Hematopoietic multipotent progenitor cell treated with erythropoietin and hydrocortisone succinate and interleukin-3 and kit ligand, for 8 days (in vitro differentiated cells): ENCODE results near the gene ITPK1.

Experiments
- DNase-seq: peaks from one replicate; pipeline ENCODE4 v3.0.0-alpha.2; 2015

ITPK1 gene

GRCh38 chr14:92963301-92964123 is 152.2 kb downstream of the ITPK1 start:
- DNase-seq, result no peak

DNA sequence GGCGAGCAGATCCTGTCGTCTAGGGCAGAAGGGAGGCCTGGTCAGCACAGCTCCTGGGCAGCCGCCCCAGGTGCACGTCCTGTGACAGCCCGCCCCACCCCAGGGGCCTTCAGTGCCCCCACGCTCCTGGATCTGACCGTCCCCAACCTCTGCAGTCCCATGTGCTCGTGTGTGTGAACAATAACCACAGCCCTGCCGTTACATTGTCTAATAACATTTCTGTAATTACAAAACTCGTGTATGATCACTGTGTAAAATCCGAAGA is 153.0 kb downstream of the ITPK1 start:
- DNase-seq, result no peak

GRCh38 chr14:92962031-92962830 is 153.5 kb downstream of the ITPK1 start:
- DNase-seq, result no peak

DNA sequence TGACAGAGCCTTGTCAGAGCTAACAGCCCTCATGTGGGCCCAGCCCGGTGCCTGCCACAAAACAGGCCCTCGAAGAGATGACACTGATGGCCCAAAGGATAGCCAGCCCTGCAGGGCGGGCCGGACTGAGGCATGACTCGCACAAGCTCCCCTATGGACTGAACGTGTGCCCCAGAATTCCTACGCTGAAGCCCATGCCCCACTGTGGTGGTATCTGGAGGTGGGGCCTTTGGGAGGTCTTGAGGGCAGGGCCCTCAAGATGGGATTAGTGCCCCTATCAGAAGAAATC is 154.2 kb downstream of the ITPK1 start:
- DNase-seq, result no peak

GRCh38 chr14:92960706-92961566 is 154.8 kb downstream of the ITPK1 start:
- DNase-seq, result no peak

GRCh38 chr14:92959761-92960680 is 155.7 kb downstream of the ITPK1 start:
- DNase-seq, result no peak

- no peak for DNase-seq
Measured at GRCh38 chr14:92959189-92959531, 156.6 kb downstream of the ITPK1 start.

GRCh38 chr14:92958373-92959188 is 157.1 kb downstream of the ITPK1 start:
- no peak for DNase-seq

GRCh38 chr14:92956961-92957360 is 158.8 kb downstream of the ITPK1 start:
- DNase-seq, result no peak

GRCh38 chr14:92955381-92955780 is 160.3 kb downstream of the ITPK1 start:
- no peak for DNase-seq

DNA sequence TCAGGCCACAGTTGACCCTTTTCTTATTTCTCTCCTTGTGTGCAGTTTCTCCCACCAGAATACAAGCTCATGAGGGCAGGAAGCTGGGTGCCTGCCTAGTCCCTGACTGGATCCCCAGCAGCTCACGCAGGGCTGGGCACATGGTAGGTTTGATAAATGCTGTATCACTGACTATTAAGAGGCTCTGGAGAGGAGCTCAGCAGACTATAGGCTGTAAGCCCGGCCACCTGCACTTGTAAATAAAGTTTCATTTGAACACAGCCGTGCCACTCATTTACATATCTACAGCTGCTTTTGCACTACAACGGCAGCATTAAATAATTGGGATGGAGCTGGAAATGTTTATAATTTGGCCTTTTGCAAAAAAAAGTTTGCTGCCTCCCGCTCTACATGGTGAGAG is 160.8 kb downstream of the ITPK1 start:
- no peak for DNase-seq

- DNase-seq, result no peak
Measured at GRCh38 chr14:92953526-92953925, 162.2 kb downstream of the ITPK1 start.

DNA sequence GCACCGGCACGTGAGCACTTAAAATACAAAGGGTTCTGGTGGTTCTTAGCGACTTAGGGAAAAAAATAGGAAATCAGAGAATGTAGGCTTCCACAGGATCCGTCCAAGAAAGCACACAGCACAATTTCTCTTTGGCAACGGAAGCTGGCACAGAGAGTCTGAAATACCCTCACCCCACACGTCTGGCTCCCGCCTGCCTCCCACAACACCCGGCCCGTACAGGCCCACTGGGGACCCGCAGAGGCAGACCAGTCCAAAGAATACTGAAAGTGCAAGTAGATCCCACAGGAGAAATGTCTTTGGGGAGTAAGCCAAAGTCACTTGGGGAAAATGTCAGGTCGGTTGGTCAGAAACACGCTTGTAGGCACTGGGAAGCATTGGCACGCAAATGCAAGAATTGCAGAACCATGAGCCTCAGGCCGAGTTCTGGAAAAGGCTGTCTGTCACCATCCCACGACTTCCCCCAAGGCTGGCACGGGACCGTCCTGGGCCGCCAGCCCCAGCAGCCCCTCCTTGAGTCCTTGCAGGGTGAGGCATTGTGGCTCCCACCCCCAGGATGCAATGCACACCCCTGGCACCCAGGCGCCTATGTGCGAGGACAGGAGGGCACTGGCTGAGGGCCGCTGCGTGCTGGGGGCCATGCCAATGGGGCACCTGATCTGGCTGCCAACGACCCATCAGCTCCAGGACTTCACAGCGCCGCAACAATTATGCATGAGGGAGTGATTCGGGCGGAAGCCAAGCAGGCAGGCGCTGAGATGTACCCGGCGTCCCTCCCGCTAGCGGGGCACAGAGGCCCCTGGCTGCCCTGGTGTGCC is 163.0 kb downstream of the ITPK1 start:
- no peak for DNase-seq

DNA sequence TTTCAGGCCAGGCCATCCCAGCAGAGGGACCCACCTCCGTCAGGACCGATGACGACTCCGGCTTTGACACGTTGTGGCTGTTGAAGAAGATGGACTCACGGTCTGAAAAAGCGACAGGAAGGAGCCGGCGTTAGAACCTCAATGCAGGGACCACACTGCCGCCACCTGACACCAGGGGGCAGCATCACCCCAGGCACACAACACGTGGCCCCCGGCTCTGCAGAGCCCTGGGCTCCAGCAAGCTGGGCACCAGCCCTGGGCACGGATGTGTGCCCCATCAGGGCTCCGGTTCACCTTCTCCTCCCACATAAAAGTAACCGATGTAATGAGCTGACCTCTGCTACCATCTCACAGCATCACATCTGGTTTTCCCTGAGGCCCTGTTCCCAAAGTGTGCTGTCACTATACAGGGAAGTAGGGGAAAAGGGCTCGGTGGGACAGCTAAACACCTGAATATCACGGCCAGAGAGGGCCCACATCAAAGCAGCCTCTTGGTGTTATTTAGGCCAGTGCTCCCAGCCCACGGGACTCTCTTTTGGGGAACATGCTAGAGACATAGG is 163.7 kb downstream of the ITPK1 start:
- DNase-seq, result peak; percentile 71

GRCh38 chr14:92951261-92951660 is 164.5 kb downstream of the ITPK1 start:
- DNase-seq, result no peak

GRCh38 chr14:92950773-92951172 is 165.0 kb downstream of the ITPK1 start:
- DNase-seq, result no peak

DNA sequence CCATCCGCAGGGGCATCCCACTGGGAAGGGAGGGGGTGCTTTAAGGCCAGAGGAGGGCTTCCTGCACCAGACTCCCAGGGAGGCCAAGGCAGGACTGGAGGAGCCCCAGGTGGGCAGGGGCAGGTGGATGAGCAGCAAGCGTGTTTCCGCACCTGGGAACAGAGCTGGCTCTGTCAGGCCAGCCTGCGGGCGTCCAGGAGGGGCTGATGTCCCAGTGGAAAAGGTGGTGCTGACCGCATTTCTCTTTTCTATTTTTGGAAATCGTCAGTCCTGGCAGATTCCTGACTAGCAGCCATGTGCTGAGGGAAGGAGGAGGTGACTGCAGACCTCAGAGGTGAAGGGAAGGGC is 165.6 kb downstream of the ITPK1 start:
- DNase-seq, result no peak

DNA sequence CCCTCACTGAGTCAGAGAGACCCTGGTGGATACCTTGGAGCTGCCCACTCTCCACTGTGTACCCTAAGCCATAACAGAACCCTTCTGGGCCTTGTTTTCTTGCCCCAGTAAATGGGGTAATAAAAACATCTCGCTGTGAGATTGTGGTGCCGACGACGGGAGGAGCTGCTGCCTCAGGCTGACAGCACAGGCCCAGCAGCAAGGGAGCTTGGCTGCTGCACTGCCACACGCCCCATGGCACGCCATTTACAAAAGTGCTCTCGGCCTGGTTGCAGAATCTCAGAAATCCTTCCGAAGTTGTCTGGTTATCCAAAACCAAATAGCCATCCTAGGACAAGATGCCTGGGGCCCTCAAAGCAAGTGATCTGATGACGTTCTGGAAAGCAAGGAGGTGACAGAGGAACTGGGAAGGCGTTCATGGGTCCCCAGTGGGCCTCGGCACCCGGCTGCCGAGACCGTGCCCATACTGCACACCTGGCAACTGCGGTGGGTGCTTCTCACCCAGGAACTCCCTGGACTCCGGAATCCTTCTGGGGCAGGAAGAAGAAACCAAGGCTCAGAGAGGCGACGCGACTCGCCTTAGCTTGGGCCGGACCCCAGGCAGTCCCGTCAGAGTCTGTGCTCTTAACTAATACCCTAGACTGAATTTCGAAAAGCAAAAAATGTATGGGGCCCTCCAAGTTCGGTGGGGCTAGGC is 166.1 kb downstream of the ITPK1 start:
- no peak for DNase-seq

DNA sequence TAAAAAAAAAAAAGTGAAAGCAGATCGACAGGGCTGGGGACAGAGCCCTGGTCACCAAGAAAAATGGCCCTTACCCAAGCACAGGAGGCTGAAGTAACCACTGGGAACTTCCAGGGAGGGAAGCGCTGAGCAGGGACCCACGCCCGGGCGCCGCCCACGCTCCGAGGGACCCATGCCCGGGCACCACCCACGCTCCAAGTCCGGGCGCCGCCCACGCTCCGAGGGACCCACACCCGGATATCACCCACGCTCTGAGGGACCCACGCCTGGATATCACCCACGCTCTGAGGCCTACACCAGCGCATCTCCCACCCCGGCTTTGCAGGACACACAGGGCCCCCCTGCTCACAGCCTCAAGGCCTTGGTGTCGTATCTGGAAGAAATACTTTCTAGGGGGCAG is 167.1 kb downstream of the ITPK1 start:
- DNase-seq, result no peak
